CD4-positive, alpha-beta T cell treated with Interleukin-21 for 1 hour (primary cell): ENCODE measurements around the gene NHLRC3.
"Not testable (repeated sequence)": the region's sequence is repeated elsewhere in the genome, so short reads cannot be mapped to it uniquely, and the experiment has no call there.

ENCODE experiments used
- DNase-seq: peaks from one replicate; pipeline ENCODE4 v3.0.0-alpha.2; 2020

Gene NHLRC3

GRCh38 chr13:39047560-39047959 is 9.3 kb downstream of the NHLRC3 start:
- DNase-seq, result no peak

DNA sequence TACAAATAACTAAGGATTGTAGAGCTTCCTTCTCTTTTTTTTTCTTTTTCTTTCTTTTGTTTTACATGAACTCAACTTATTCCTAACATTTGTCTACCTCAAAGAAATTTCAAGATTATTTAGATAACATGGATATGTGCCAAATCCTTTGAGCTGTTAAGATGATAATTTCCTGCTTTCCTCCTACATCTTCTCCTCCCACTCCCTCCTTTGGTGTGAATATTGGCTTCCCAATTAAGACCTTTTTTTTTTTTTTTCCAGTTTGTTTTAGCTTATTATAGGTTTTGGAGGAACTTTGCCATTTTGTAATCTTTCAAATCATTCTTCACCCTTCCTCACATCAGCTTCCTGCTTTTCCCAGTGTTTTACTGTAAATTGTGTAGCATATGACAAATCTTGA is 10.6 kb downstream of the NHLRC3 start:
- no peak for DNase-seq

DNA sequence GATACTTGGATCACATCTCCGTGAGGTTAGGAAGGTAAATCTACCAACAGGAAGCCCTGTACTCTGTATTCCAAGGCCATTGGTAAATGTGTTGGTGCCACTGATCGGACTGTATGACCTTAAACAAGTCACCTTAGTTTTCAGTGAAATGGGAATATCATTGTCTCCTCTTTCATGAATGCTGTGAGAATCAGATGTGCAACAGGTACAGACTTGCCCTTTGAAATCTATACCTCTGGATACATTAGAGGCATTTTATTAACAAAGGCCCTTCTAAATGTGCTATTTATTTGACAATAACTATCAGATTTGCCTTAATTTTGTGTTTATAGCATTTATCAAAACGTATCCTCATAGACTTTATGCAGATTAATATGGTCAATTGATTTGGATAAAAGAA is 11.0 kb downstream of the NHLRC3 start:
- no peak for DNase-seq

DNA sequence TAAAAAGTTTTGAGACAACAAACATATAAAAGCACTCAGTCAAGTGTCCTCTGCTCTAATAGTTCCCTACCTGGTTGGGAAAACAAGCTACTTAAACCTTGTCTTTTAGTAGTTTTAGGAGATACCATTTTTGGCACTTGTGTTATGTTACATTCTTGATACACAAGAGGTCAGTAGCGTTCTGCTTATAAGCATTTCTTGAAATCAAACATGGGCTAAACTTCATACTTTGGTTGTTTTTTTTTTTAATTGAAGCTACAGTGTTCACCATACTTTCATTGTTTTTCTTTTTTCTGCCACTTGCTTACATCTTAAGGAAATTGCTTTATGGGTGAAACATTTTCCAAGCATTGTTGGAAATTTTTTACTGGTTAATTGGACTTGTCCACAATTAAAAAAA is 12.9 kb downstream of the NHLRC3 start:
- DNase-seq, result peak; percentile 35

- no peak for DNase-seq
Measured at GRCh38 chr13:39052944-39053343, 14.7 kb downstream of the NHLRC3 start.

DNA sequence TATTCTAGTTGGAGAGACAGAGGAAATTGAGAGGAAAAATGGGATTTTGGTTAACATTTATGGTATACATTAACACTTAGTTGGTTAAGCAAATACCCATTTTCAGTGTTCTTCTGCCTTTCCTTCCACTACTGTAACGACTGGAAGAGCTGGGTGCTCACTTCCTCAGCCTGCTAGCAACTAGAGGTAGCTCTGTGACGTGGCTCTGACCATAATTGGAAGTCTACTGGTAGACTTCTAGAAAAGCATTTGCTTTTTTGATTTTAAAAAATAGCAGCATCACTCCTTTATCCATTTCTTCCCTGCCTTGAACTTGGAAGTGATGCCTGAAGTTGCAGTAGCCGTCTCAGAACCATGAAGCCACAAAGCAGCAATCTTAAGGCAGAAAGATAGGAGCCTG is 15.9 kb downstream of the NHLRC3 start:
- no peak for DNase-seq

DNA sequence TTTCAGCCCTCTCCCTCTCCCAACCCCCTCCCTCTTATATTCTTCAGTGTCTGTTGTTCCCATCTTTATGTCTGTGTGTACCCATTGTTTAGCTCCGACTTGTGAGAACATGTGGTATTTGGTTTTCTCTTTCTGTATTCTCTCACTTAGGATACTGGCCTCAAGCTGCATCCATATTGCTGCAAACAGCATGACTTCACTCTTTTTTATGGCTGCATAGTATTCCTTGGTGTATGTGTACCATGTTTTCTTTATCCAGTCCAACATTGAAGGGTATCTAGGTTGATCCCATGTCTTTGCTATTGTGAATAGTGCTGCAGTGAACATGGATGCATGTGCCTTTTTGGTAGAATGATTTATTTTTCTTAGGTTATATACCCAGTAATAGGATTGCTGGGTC is 17.8 kb downstream of the NHLRC3 start:
- DNase-seq, result no peak

GRCh38 chr13:39058040-39058439 is 19.8 kb downstream of the NHLRC3 start:
- no peak for DNase-seq

DNA sequence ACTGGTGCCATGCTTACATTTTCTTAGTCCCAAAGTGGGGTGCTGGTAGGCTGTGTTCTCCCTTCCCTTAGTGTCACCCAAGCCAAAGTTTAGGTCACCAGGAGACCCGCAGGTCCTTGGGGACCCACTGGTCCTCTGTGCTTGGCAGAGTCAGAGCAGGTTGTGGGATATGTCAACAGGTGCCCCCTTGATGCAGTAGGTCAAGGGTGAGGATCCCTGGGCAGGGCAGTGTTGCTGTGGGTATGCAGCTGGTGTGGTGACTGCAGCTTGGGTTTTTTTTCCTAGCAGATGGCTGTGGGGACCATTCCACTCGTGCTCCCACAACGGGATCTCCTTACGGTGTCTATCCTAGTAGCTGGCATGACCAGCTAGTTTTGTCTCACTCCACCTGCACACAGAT is 23.7 kb downstream of the NHLRC3 start:
- DNase-seq, result no peak

- no peak for DNase-seq
Measured at GRCh38 chr13:39072842-39073241, 34.6 kb downstream of the NHLRC3 start.

- DNase-seq, result no peak
Measured at GRCh38 chr13:39073983-39074382, 35.7 kb downstream of the NHLRC3 start.

GRCh38 chr13:39086251-39086945 is 48.1 kb downstream of the NHLRC3 start:
- not testable (repeated sequence) for DNase-seq

- DNase-seq, result no peak
Measured at GRCh38 chr13:39091586-39091985, 53.3 kb downstream of the NHLRC3 start.

GRCh38 chr13:39095500-39095899 is 57.2 kb downstream of the NHLRC3 start:
- DNase-seq, result no peak

- DNase-seq, result no peak
Measured at GRCh38 chr13:39099231-39099630, 61.0 kb downstream of the NHLRC3 start.
